ENCODE data around the gene CPPED1.

CPPED1 gene

DNA sequence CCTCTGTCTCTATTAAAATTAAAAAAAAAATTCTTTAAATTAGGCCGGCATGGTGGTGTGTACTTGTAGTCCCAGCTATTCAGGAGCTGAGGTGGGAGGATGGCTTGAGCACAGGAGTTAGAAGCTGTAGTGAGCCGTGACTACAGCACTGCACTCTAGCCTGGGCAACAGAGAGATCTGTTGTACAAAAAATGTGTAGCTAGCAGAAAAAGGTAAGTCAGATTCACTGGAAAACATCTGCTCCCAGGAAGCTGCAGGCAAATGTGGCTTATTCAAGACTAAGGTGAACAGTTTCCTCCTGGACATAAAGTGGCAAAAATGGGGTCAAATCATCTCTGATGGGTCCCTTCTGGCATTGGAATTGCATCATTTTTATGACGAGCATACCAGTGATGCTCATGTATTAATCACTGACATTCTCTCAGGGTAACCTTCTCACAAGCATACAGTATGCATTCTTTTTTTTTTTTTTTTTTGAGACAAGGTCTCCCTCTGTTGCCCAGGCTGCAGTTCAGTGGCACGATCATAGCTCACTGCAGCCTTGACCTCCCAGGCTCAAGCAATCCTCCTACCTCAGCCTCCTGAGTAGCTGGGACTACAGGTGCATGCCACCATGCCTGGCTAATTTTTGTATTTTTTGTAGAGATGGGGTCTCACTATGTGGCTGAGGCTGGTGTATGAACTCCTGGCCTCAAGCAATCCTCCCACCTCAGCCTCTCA lies 48.7 kb downstream of the CPPED1 start:
- H3K27me3 ChIP-seq (ENCODE audit: control insufficient read depth, insufficient read depth, low read length) = no peaks in the 10 kb centered on the region
- H3K36me3 ChIP-seq (ENCODE audit: control insufficient read depth, insufficient read depth, low read length) = no peaks in the 10 kb centered on the region
- DNase-seq (ENCODE audit: low read depth, low spot score) = no peak
- no peak overlapping the region for H3K4me3 ChIP-seq (ENCODE audit: low read length)
- WGBS (ENCODE audit: insufficient coverage, insufficient read length) = no CpG with 5 or more reads among the region's 4 CpGs
- H3K27ac ChIP-seq (ENCODE audit: low read length) = no peak overlapping the region
- H3K4me1 ChIP-seq (ENCODE audit: control insufficient read depth, insufficient read depth, low read length) = no peaks in the 10 kb centered on the region
- H3K9me3 ChIP-seq (ENCODE audit: control insufficient read depth, insufficient read depth, low read length) = no peaks in the 10 kb centered on the region

DNA sequence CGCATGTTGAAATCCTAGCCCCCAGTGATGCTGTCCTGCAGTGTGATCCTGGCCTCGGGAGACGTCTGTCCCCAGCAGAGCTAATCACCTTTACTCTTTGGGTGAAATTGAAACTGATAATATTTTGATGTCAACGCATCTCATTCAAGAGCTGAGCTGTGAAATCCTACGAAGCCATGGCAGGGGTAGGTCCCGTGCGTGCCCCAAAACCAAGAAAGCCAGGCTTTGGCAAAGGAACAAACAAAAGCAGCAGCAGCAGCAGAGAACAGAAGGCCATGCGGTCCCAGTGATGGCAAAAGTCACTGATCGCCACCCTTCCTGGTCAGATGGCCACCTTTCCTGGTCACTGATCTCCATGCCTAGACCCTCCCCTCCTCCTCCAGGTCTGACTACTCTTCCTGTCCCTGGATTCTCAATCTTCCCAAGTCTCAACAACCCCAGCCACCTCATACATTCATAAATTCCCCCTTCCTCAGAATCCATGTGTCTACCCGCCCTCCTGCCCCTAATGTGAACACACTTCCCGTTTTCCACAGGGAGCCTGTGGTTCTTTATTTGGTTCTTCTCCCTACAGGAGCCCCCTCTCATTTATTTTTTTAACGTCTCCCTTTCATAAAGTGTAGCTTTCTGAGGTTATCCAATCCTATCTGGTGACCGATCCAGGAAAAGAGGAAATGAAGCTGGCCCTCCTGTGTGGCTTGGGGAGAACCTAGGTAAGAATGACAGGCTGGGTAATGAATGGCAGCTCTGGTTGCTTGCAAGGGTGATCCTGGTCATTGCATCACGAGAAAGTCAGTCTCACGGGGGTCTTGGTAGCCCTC lies 50.3 kb downstream of the CPPED1 start:
- no peaks in the 10 kb centered on the region for H3K9me3 ChIP-seq (ENCODE audit: control insufficient read depth, insufficient read depth, low read length)
- WGBS (ENCODE audit: insufficient coverage, insufficient read length) = no CpG with 5 or more reads among the region's 15 CpGs
- H3K4me3 ChIP-seq (ENCODE audit: low read length) = no peak overlapping the region
- H3K4me1 ChIP-seq (ENCODE audit: control insufficient read depth, insufficient read depth, low read length) = no peaks in the 10 kb centered on the region
- no peak overlapping the region for H3K27ac ChIP-seq (ENCODE audit: low read length)
- no peak for DNase-seq (ENCODE audit: low read depth, low spot score)
- H3K36me3 ChIP-seq (ENCODE audit: control insufficient read depth, insufficient read depth, low read length) = no peaks in the 10 kb centered on the region
- no peaks in the 10 kb centered on the region for H3K27me3 ChIP-seq (ENCODE audit: control insufficient read depth, insufficient read depth, low read length)

DNA sequence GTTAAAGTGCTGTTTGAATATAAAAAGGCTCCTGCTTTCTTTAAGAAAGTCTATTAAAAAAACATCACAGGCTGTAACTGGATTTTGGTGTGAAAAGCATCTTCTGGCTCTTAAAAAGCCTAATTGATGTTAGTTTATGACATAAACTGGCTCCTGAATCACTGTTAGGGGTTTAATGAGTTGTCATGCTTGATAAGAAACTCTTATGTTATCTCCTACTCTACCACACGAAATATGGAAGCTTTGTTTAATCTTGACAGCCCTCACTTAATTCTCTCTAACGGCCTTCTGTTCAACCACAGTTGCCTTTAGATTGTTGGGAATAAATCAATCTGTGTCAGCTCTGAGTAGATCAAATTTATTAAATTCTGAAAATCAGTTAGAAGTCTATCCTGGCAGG lies 51.5 kb downstream of the CPPED1 start:
- no peak overlapping the region for H3K4me3 ChIP-seq (ENCODE audit: low read length)
- H3K36me3 ChIP-seq (ENCODE audit: control insufficient read depth, insufficient read depth, low read length) = no peaks in the 10 kb centered on the region
- H3K27ac ChIP-seq (ENCODE audit: low read length) = no peak overlapping the region
- H3K9me3 ChIP-seq (ENCODE audit: control insufficient read depth, insufficient read depth, low read length) = no peaks in the 10 kb centered on the region
- no peaks in the 10 kb centered on the region for H3K4me1 ChIP-seq (ENCODE audit: control insufficient read depth, insufficient read depth, low read length)
- no peak for DNase-seq (ENCODE audit: low read depth, low spot score)
- WGBS (ENCODE audit: insufficient coverage, insufficient read length) = no CpG with 5 or more reads among the region's 2 CpGs
- H3K27me3 ChIP-seq (ENCODE audit: control insufficient read depth, insufficient read depth, low read length) = no peaks in the 10 kb centered on the region

DNA sequence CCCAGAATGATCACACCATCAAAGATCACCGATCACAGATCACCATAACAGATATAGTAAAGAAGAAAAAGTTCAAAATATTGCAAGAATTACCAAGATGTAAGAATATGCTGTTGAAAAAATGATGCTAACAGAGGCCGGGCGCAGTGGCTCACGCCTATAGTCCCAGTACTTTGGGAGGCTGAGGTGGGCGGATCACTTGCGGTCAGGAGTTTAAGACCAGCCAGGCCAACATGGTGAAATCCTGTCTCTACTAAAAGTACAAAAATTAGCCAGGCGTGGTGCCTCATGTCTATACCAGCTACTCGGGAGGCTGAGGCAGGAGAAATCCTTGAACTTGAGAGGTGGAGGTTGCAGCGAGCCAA lies 53.2 kb downstream of the CPPED1 start:
- Histone ChIP-seq H3K9me3 (ENCODE audit: control insufficient read depth, insufficient read depth, low read length) (no peaks in the 10 kb centered on the region), H3K27ac (ENCODE audit: low read length) (no peak overlapping the region), H3K4me1 (ENCODE audit: control insufficient read depth, insufficient read depth, low read length) (no peaks in the 10 kb centered on the region), H3K4me3 (ENCODE audit: low read length) (no peak overlapping the region), H3K27me3 (ENCODE audit: control insufficient read depth, insufficient read depth, low read length) (no peaks in the 10 kb centered on the region), H3K36me3 (ENCODE audit: control insufficient read depth, insufficient read depth, low read length) (no peaks in the 10 kb centered on the region)
- no peak for DNase-seq (ENCODE audit: low read depth, low spot score)
- WGBS (ENCODE audit: insufficient coverage, insufficient read length) = no CpG with 5 or more reads among the region's 9 CpGs

DNA sequence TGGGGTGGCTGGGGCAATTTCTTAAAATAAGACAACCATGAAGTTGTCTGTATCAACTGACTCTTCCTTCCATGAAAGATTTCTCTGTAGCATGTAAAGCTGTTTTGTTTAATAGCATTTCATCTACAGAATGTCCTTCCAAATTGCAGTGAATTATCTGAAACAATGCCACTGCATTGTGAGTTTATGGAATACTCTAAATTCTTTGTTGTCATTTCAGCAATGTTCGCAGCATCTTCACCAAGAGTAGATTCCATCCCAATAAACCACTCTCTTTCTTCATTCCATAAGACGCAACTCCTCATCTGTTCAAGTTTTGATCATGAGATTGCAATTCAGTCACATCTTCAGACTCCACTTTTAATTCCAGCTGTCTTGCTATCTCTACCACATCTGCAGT lies 54.6 kb downstream of the CPPED1 start:
- H3K4me3 ChIP-seq (ENCODE audit: low read length) = no peak overlapping the region
- H3K27me3 ChIP-seq (ENCODE audit: control insufficient read depth, insufficient read depth, low read length) = no peaks in the 10 kb centered on the region
- H3K4me1 ChIP-seq (ENCODE audit: control insufficient read depth, insufficient read depth, low read length) = no peaks in the 10 kb centered on the region
- no peak for DNase-seq (ENCODE audit: low read depth, low spot score)
- H3K36me3 ChIP-seq (ENCODE audit: control insufficient read depth, insufficient read depth, low read length) = no peaks in the 10 kb centered on the region
- no CpG with 5 or more reads among the region's 2 CpGs for WGBS (ENCODE audit: insufficient coverage, insufficient read length)
- H3K9me3 ChIP-seq (ENCODE audit: control insufficient read depth, insufficient read depth, low read length) = no peaks in the 10 kb centered on the region
- no peak overlapping the region for H3K27ac ChIP-seq (ENCODE audit: low read length)

DNA sequence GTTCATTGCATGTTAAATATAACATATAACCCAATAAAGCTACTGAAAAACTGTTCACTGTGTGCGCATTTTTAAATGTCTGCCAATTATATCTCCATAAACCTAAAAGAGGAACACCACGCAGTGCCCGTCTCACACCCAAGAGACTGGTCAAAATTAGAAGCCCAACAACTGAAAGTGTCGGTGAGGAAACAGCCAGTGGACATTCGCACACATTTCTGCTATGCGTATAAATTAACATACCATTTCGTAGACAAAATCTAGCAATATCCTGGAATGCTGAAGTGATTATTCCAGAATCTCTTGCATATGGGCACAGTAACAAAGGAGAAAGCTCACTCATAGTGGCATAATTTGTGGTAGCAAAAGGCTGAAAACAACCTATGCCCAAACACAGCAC lies 55.9 kb downstream of the CPPED1 start:
- H3K27ac ChIP-seq (ENCODE audit: low read length) = no peak overlapping the region
- H3K4me1 ChIP-seq (ENCODE audit: control insufficient read depth, insufficient read depth, low read length) = no peaks in the 10 kb centered on the region
- H3K36me3 ChIP-seq (ENCODE audit: control insufficient read depth, insufficient read depth, low read length) = no peaks in the 10 kb centered on the region
- DNase-seq (ENCODE audit: low read depth, low spot score) = no peak
- H3K27me3 ChIP-seq (ENCODE audit: control insufficient read depth, insufficient read depth, low read length) = no peaks in the 10 kb centered on the region
- no peak overlapping the region for H3K4me3 ChIP-seq (ENCODE audit: low read length)
- no CpG with 5 or more reads among the region's 7 CpGs for WGBS (ENCODE audit: insufficient coverage, insufficient read length)
- no peaks in the 10 kb centered on the region for H3K9me3 ChIP-seq (ENCODE audit: control insufficient read depth, insufficient read depth, low read length)

DNA sequence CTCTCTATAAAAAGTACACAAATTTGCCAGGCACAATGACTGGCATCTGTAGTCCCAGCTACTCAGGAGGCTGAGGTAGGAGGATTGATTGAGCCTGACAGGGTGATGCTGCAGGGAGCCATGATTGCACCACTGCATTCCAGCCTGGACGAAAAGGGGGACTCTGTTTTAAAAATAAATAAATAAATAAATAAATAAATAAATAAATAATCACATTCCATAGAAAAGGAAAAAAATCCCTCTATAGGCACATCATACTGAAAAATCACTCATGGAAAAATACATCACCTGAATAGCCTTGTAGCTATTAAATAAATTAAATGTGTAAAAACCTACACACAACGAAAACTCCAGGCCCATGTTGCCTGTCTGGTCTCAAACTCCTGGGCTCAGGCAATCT lies 56.4 kb downstream of the CPPED1 start:
- Histone ChIP-seq H3K27me3 (ENCODE audit: control insufficient read depth, insufficient read depth, low read length) (no peaks in the 10 kb centered on the region), H3K9me3 (ENCODE audit: control insufficient read depth, insufficient read depth, low read length) (no peaks in the 10 kb centered on the region), H3K4me3 (ENCODE audit: low read length) (no peak overlapping the region), H3K27ac (ENCODE audit: low read length) (no peak overlapping the region), H3K4me1 (ENCODE audit: control insufficient read depth, insufficient read depth, low read length) (no peaks in the 10 kb centered on the region), H3K36me3 (ENCODE audit: control insufficient read depth, insufficient read depth, low read length) (no peaks in the 10 kb centered on the region)
- no peak for DNase-seq (ENCODE audit: low read depth, low spot score)
- WGBS (ENCODE audit: insufficient coverage, insufficient read length) = no CpG with 5 or more reads among the region's 2 CpGs

DNA sequence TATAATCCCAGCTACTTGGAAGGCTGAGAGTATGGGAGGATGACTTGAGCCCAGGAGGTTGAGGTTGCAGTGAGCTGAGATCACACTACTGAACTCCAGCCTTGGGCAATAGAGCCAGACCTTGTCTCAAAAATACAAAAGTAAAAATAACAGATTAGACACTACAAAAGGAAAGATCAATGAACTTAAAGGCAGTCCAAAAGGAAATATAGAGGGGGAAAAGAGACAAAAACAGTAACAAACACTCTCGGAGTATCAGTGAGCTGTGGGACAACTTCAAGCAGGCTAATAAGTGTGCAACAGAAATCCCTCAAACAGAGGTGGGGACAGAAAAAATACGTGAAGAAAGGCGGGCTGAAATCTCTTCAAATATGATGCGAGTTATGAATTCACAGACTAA lies 58.8 kb downstream of the CPPED1 start:
- no peaks in the 10 kb centered on the region for H3K36me3 ChIP-seq (ENCODE audit: control insufficient read depth, insufficient read depth, low read length)
- H3K27me3 ChIP-seq (ENCODE audit: control insufficient read depth, insufficient read depth, low read length) = no peaks in the 10 kb centered on the region
- no peak for DNase-seq (ENCODE audit: low read depth, low spot score)
- 0 out of 2 replicates have a peak, but pooled peaks cover 1% of the 10 kb centered on the region for H3K4me1 ChIP-seq (ENCODE audit: control insufficient read depth, insufficient read depth, low read length)
- no peak overlapping the region for H3K4me3 ChIP-seq (ENCODE audit: low read length)
- WGBS (ENCODE audit: insufficient coverage, insufficient read length) = no CpG with 5 or more reads among the region's 4 CpGs
- H3K27ac ChIP-seq (ENCODE audit: low read length) = no peak overlapping the region
- no peaks in the 10 kb centered on the region for H3K9me3 ChIP-seq (ENCODE audit: control insufficient read depth, insufficient read depth, low read length)

DNA sequence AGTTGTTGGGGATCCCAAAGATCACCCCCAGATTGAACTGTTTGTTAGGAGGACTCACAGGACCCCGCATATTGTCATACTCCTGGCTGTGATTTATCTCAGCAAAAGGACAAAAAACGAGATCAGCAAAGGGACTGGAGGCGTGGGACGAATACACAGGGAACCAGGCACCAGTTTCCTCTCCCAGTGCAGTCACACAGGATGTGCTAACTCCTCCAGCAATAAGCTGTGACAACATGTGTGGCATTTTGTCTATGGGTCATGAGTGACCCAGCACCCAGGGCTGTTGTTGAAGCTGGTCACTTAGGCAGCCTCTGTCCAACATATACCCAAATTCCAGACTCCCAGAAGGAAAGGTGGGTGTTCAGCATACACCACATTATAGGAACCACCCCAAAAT lies 60.9 kb downstream of the CPPED1 start:
- H3K27me3 ChIP-seq (ENCODE audit: control insufficient read depth, insufficient read depth, low read length) = no peaks in the 10 kb centered on the region
- DNase-seq (ENCODE audit: low read depth, low spot score) = no peak
- no peaks in the 10 kb centered on the region for H3K9me3 ChIP-seq (ENCODE audit: control insufficient read depth, insufficient read depth, low read length)
- 0 out of 2 replicates have a peak, but pooled peaks cover 1% of the 10 kb centered on the region for H3K4me1 ChIP-seq (ENCODE audit: control insufficient read depth, insufficient read depth, low read length)
- no peak overlapping the region for H3K27ac ChIP-seq (ENCODE audit: low read length)
- no CpG with 5 or more reads among the region's 4 CpGs for WGBS (ENCODE audit: insufficient coverage, insufficient read length)
- no peak overlapping the region for H3K4me3 ChIP-seq (ENCODE audit: low read length)
- H3K36me3 ChIP-seq (ENCODE audit: control insufficient read depth, insufficient read depth, low read length) = no peaks in the 10 kb centered on the region

DNA sequence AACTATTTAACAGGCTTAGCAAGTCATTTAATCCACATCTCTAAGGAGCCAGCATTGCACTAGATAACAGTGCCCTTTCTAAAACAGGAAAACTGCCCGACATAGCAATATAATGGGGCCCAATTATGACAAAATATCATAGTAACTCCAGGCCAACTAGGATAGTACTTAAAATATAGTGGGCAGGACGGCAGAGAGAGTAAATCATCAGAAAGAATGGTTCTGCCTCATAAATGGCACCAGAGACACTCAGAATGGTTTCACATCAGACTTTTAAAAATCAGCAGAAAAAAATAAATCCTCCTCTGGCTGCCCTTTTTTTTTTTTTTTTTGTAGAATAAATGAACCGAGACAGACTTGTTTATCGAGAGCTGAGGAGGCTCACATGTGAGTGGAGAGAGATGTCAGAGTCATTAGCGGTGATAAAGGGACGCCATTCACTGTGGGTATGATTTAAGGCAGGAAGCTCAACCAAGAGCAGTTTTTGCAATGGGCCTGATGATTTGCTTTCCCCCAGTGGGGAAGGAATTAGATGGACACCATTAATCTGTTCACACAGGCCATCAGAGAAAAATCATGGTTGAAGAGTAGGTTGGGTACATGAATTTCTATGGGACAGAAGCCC lies 62.6 kb downstream of the CPPED1 start:
- H3K4me3 ChIP-seq (ENCODE audit: low read length) = no peak overlapping the region
- DNase-seq (ENCODE audit: low read depth, low spot score) = no peak
- no peaks in the 10 kb centered on the region for H3K9me3 ChIP-seq (ENCODE audit: control insufficient read depth, insufficient read depth, low read length)
- no peaks in the 10 kb centered on the region for H3K36me3 ChIP-seq (ENCODE audit: control insufficient read depth, insufficient read depth, low read length)
- no peak overlapping the region for H3K27ac ChIP-seq (ENCODE audit: low read length)
- H3K27me3 ChIP-seq (ENCODE audit: control insufficient read depth, insufficient read depth, low read length) = no peaks in the 10 kb centered on the region; the same call in 1 of the 2 replicates
- H3K4me1 ChIP-seq (ENCODE audit: control insufficient read depth, insufficient read depth, low read length) = 0 out of 2 replicates have a peak, but pooled peaks cover 1% of the 10 kb centered on the region
- WGBS (ENCODE audit: insufficient coverage, insufficient read length) = no CpG with 5 or more reads among the region's 6 CpGs

Data from iPS DF 6.9 (cell line).